DMS153 (cell line): Measurements from ENCODE around the gene SH3RF3.

Source experiments
- DNase-seq: peaks from one replicate; lab custom pipeline; 2025; lab: John Stamatoyannopoulos, UW

Gene SH3RF3

GRCh38 chr2:109476641-109477441 lies 347.8 kb downstream of the SH3RF3 start:
- no peak for DNase-seq

GRCh38 chr2:109478906-109479493 lies 350.0 kb downstream of the SH3RF3 start:
- no peak for DNase-seq

- DNase-seq = no peak
Measured at GRCh38 chr2:109479804-109480203, 350.8 kb downstream of the SH3RF3 start.

- DNase-seq = no peak
Measured at GRCh38 chr2:109480486-109481195, 351.6 kb downstream of the SH3RF3 start.

- no peak for DNase-seq
Measured at GRCh38 chr2:109481196-109481555, 352.2 kb downstream of the SH3RF3 start.

- no peak for DNase-seq
Measured at GRCh38 chr2:109481599-109481998, 352.6 kb downstream of the SH3RF3 start.

- DNase-seq = no peak
Measured at GRCh38 chr2:109482361-109482861, 353.4 kb downstream of the SH3RF3 start.

GRCh38 chr2:109486711-109487535 lies 357.9 kb downstream of the SH3RF3 start:
- no peak for DNase-seq

GRCh38 chr2:109487536-109487869 lies 358.5 kb downstream of the SH3RF3 start:
- no peak for DNase-seq

- no peak for DNase-seq
Measured at GRCh38 chr2:109487871-109488655, 359.1 kb downstream of the SH3RF3 start.

GRCh38 chr2:109489296-109489695 lies 360.3 kb downstream of the SH3RF3 start:
- no peak for DNase-seq

GRCh38 chr2:109493176-109493935 lies 364.4 kb downstream of the SH3RF3 start:
- DNase-seq = no peak

GRCh38 chr2:109494351-109494750 lies 365.3 kb downstream of the SH3RF3 start:
- no peak for DNase-seq

- no peak for DNase-seq
Measured at GRCh38 chr2:109497463-109497862, 368.5 kb downstream of the SH3RF3 start.

GRCh38 chr2:109497911-109498870 lies 369.2 kb downstream of the SH3RF3 start:
- DNase-seq = no peak

GRCh38 chr2:109498906-109499305 lies 369.9 kb downstream of the SH3RF3 start:
- DNase-seq = no peak

GRCh38 chr2:109499566-109499965 lies 370.6 kb downstream of the SH3RF3 start:
- DNase-seq = no peak

GRCh38 chr2:109500910-109501309 lies 371.9 kb downstream of the SH3RF3 start:
- no peak for DNase-seq

- no peak for DNase-seq
Measured at GRCh38 chr2:109501461-109501860, 372.5 kb downstream of the SH3RF3 start.
